IPS-NIHi11 (cell line): ENCODE measurements around the gene IBA57.

ENCODE experiments used
- DNase-seq: peaks from one replicate; pipeline ENCODE4 v3.0.0; 2012; ENCODE audit warnings: mixed read lengths, low spot score

The IBA57 gene

GRCh38 chr1:228190778-228191177, 25.2 kb downstream of the IBA57 start:
- no peak for DNase-seq

GRCh38 chr1:228194436-228194835, 28.8 kb downstream of the IBA57 start:
- DNase-seq = no peak

DNA sequence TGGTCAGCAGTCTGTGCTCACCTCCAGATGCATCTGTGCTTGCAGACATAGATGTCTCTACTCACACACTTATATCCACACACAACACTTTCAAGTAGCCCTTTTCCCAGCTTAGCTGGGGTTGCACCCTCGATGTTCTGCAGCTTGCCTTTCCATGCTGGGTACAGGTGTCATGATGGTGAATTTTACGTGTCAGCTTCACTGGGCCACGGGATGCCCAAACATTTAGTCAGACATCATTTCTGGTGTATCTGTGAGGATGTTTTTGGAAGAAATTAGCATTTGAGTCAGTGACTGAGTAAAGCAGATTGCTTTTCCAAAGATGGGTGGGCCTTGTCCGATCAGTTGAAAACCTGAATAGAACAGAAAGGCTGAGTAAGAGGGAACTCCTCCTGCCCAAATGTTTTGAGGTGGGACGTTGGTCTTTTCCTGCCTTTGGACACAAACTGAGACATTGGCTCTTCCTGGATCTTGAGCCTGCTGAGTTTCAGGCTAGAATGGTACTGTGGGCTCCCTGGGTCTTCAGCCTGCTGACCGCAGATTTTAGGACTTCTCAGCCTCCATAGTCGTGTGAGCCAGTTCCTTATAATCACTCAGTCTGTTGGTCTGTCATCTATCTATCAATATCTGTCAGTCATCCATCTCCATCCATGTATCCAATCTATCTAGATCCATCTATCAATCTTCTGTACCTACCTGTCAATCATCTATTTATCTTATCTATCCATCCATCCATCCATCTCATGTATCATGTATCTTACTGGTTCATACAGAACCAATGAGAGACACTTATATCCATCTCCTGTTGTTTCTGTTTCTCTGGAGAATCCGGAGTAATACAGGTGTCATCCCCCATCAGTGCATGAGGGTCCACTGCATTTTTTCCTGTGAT, 29.6 kb downstream of the IBA57 start:
- no peak for DNase-seq

GRCh38 chr1:228197555-228198147, 32.0 kb downstream of the IBA57 start:
- DNase-seq = no peak

GRCh38 chr1:228198977-228199590, 33.5 kb downstream of the IBA57 start:
- no peak for DNase-seq

- DNase-seq = no peak
Measured at GRCh38 chr1:228204958-228205357, 39.4 kb downstream of the IBA57 start.

DNA sequence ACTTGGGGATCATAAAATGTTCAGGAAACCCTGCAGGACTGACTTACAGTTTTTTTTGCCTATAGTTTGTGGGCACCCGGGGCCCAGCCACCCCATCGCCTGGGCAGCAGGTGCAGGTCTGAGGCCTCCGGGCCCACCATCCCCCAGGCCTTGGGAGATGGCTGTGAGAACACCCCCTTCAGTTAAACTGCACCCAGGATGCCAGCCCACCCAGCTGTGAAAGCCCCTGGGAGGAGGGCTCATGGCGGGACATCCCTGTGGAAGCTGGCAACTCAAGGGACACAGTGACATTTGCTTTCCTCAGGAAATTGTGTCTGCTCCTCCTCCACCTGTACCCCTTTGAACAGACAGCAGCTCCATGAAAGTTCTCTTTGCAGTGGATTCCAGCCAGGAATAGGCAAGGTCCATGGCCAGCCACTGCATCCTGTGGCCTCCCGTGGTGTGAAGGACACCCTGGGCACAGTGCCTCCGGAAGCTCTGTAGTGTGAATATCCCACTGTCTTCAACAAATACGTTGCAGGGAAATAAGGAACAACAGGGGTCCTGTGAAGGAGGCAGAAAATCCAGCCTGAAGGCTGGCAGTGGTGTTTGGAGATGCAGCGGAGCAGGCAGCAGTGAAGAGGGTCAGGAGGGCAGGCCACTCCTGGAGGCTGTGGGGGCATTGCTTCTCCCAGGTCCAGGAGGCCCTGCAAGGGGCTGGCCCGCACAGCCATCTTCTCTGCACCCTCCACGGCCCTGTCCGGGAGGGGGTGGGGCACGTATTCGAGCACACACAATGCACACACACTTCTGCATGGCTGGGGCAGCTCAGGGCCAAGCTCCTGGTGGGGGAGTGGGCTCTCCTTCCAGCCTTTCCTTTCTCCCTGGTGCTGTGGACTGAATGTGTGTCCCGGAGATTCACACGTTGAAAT, 40.2 kb downstream of the IBA57 start:
- no peak for DNase-seq

DNA sequence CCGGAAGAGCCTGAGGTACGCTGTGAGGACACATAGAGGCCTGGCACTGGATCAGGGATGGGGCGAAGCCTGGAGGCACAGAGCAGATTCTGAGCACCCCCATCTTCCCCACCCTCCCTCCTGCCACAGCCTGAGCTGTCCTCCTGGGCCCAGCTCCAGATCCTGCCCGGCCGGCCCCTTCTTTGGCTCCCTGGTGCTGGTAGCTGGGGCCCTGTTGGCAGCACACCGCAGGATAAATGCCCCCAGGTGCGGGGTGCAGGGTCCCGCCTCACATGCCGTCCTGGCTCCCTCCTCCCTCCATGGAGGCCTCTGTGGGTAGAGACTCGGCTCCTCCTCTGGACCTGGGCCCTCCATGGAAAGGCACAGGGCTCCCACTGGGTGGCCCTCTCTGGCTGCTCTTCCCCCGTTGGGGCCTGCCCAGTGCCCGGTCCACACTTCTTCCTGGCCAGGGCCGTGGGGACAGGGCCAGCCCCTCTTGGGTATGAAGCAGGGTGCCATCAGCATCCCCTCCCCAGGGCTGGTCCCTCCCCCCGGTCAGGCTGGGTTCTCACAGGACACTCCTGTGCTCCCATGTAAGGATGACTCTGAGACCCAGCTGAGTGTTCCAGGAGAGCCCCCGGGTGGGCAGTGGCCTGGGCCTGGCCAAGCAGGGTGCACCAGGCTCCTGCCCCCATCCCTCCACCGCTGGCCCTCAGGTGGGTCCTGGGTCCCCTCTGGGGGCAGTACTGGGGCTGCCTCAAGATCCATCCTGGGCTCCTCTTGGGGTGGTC, 41.2 kb downstream of the IBA57 start:
- DNase-seq = no peak

GRCh38 chr1:228207381-228207810, 41.8 kb downstream of the IBA57 start:
- DNase-seq = no peak

DNA sequence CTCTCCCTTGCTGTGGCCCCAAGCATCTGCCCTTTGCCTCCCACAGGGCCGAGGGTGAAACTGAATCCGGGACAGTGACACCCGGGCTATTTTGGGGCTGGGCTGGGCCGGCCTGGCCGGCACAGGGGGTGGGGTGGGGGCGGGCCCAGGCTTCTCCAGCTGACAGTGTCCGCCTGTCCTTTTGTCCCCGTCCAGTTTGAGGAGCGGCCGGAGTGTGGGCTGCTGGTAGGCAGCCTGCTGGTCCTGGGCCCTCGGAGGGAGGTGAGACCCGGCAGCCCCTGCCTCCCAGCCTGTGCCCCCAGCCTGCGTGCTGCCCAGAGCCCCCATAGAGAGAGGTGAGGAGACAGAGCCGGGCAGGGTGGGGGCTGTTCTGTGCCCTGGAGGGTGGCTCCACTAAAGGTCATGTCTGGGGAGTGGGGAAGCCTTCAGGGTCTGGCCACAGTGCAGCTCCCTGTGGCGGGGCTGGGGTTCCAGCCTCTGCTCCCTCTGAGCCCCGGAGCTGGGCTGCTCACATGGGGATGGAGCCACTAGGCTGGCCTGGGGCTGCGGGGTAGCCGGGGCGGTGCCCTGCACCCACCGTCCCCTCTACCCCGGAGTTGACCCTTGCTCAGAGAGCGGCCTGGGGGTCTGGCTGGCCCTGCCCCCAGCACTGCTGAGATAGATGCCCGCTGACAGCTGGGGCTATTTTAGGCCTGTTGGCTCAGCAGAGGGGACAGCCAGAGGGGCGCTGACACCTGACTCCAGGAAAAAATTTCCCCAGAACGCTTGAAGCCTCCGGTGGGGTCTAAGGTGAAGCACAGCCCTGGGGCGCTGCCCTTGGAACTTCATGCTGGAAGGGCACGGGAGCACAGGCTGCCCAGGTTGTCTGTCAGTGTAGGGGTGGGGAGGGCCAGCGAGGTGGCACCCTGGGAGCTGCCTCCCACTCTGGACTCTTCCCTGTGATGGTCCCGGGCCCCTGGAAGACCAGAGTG, 42.5 kb downstream of the IBA57 start, which contains the start of gene OBSCN:
TSS of gene OBSCN (plus strand) at position 194 of the 971 bp plus-strand sequence. CDS start 3,740 bp downstream, outside the sequence.
- DNase-seq = no peak

DNA sequence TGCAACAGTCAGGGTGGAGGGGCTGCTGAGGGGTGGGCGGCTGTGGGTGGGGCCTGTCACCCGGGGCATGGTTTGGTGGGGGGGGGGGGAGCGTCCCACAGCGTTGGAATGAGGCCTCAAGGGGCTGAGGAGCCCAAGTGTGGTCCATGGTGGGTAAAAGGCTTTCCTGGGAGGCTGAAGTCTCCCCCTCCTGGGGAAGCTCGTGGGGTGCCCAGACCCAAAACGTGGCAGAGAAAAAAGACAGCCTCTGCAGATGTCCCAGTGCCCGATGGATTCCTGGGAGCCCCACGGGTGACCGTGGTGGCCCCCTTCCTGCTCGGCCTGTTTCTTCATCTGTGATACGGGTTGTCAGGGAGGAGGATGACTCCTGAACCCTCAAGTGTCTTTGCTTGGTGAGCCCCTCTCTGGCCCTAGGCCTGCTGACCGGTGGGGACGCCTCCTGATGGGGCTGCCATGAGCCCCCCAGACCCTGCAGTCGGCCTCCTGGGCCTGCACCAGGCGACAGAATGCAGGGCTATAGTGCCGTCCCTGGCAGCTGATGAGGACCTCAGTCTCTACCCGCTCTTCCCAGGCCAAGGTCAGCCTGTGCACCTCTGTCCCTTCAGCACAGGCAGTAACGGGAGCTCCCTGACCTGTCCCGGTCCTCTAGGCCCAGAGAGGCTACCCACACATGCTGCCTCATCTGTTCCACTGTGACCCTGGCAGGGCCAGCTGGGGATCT, 43.4 kb downstream of the IBA57 start:
- no peak for DNase-seq

GRCh38 chr1:228209657-228210056, 44.1 kb downstream of the IBA57 start:
- DNase-seq = no peak

DNA sequence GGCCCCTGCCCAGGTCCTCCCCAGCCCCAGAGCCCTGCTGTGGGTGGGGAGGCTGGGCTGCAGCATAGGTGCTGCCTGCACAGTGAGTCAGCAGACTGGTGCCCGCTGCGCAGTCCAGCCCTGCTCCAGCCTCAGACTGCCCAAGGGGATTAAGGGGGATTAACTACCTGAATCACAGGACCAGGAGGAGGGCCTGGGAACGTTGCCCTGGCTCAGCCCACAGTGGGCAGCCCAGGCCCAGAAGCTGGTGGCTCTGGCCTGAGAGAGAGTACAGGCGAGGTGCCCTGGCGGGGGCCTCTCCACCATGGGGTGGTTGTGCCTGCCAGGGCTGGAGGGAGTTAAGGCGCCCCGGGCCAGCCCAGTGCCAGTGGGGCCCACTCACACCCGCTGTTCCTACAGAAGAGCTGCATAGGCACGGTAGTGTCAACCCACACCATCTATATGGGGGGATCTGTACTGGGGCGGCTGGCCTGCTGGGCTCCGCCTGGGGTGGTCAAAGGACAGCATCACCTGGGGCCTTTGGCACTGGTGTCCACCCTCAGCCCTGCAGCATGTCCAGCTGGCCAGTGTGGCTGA, 44.6 kb downstream of the IBA57 start:
- peak; percentile 28 for DNase-seq

DNA sequence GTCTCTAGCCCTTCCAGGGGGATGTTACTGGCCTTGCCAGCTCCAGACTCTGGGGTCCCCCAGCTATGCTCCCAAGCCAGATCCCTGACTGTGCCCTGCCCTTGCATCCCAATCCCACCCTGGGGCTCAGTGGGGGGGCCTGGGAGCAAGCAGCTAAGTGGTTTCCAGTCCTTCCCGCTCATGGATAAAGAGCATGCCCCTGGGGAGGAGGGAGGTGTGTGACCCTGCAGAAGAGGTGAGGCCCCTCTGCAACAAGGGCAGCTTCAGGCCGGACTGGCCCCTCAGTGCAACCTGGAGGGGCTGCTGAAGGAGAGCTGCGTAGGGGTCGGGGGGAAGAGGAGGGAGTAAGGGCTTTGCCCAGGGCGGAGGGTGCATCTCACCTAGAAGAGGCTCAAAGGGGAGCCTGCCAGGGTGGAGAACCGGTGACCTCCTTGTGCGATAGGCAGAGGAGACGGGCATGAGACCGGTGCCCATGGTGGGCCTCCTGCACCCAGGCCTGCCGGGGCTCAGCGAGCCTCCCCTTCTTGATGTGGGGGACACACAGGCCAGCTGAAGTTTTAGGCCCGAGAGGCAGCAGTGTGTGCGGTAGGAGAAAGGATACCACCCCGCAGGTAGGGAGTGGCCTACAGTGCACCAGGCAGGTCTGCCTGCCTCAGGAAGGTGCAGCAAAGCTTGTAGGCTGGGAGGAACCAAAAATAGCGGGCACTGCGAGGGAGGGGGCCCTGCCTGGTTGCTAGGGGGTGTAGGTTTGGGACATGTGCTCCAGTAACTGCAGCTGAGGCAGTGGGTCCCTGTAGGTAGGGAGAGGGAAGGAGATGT, 45.3 kb downstream of the IBA57 start:
- no peak for DNase-seq

- DNase-seq = no peak
Measured at GRCh38 chr1:228211531-228212414, 46.2 kb downstream of the IBA57 start.

- no peak for DNase-seq
Measured at GRCh38 chr1:228212415-228212965, 46.9 kb downstream of the IBA57 start.
